Dermis blood vessel endothelial cell (primary cell): ENCODE data around the gene NUDC. TPM values are rescaled to one million over a fixed set of nuclear protein-coding genes. Genes with fewer than 3 reads are reported as not detected.
"Not testable (repeated sequence)": the region's sequence is repeated elsewhere in the genome, so short reads cannot be mapped to it uniquely, and the experiment has no call there.

Source experiments
- DNase-seq: peaks from one replicate; pipeline ENCODE4 v3.0.0; 2010
- total RNA-seq: library from RNA; depleted of rRNA; stranded (reverse); fragments of >200 nt; gene quantifications from 2 replicates; pipeline ENCODE4 v1.2.3, GENCODE V29; 2014

NUDC gene
- total RNA-seq, 1 donor from 2014 or later: 20.4 TPM

DNA sequence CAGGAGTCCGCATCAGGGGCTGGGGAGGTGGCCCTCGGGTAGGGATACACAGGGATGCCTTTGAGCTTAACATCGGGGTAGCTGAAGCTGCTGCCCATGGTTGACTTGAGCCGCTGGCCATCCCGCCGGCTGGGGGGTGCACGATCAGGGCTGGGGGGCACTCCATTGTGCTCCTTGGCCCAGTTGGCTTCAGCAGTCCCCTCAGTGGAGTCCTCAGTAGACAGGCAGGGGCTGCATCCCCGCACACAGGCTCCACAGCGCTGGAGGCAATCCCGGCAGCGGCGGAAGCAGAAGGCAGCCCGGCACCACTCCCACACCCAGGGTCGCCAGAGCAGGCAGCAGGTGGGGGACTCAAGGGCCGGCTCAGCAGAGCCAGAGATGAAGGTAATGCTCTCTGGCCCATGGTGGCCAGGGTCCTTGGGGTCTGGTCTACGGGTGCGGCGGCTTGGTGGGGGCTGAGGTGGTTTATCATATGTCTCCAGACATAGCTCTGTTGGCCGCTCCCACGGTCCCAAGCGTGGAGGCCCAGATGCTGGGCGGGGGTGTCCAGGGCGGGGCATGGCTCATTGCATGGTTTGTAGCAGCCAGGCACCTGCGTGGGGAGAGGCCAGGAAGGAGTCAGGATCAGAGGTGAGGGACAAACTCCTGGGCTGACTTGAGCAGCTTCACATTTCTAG, 30.4 kb downstream of the NUDC start:
- no peak for DNase-seq

DNA sequence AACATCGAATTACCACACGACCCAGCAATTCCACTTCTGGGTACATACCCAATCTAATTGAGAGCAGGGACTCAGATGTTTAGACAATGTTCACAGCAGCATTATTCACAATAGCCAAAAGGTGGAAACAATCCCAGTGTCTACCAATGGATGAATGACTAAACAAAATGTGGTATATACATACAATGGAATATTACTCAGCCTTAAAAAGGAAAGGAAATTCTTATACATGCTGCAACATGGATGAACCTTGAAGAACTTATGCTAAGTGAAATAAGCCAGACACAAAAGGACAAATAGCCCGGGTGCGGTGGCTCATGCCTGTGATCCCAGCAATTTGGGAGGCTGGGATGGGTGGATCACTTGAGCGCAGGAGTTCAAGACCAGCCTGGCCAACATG, 31.8 kb downstream of the NUDC start:
- DNase-seq: no peak

DNA sequence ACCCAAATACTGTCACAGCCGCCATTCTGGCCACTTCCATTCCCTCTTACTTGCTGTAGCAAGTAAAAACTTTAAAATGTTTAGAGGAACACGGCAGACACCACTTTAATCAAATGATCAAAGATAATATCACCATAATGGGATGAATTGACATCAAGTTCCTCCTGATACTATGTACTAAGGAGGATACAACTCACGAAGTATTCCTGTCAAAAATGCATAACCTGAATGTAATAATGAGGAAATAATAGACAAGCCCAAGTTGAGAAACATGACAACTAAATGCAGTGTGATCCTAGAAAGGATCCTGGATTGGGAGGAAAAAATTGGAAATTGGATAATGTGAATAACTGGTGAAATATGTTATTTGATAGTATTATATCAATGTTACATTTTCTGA, 34.8 kb downstream of the NUDC start:
- no peak for DNase-seq

DNA sequence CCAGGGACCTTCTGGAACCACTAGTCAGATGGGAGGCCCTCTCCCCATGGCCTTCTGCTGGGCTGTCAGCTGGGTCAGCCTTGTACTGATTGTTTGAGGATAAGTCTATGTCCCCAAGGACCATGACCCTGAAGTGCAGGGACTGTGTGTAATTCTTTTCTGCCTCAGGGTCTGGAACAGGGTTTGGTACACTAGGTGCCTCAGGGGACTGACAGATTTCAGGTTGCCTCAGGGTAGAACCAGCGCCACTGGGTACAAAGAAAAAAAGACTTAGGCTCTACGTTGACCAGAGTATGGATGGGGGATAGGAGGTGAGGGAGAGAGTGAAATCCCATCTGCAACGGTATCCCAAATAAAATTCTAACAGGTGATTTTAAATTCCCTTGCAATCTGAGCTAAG, 35.8 kb downstream of the NUDC start:
- no peak for DNase-seq

DNA sequence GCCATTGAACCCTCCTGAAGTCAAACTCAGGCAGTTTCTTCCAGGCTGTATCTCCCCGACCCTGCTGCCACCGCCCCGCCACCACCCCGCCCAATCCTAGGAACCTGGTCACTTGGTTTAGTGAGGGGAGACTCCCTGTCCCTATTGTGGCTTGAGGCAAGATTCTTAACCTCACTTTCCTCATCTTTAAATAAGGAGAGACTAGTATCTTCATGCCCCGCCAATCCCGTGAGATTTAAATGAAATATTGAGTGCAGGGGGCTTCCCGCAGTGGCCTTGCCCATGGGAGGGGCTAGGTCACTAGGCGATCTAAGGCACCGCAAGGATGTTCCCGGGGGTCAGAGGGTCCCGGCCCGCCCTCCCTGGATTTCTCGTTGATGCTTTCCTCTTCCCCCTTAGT, 37.7 kb downstream of the NUDC start:
- no peak for DNase-seq

DNA sequence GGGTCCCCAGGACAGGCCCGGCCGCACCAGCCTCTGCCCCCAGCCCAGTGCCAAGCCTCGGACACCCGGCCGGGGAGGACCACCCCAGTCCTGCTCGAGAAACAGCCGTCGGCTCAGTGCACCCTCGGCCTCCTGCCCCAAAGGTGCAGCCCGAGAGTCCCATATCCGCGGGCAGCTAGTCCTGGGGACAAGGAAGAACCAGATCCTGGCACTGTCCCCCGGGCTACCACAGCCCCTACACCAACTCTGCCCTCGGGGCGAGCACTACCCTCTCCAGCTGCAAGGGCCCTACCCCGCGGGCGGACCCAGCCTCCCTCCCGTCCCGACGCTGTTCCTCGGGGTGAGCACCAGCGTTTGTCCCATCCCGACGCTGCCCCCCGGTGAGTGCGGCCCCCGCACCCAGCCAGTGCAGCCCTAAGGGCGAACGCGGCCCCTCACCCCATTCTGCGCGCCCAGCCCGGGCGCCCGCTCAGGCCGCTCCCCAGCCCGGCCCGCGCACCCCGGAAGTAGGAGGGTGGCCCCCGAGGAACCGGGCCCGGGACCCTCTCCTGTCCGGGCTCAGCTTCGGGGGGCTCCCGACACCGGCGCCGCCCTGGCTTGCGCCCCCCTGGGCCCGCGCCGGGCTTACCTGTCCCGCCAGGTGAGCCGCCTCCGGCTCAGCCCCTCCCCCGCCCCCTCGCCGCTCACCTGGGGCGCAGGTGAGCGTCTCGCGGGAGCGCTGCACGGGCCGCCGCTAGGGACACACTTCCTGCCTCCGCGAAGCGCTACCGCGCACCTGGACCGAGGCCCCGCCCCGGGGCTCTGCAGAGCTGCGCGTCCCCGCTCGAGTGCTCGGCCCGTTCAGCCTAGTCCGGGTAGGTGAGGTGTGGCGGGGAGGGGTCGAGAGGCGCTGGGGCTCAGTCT, 38.4 kb downstream of the NUDC start, which contains the start of gene KDF1:
Gene KDF1 (minus strand): TSS at position 747 of the 903 bp plus-strand sequence. CDS start 8,088 bp downstream, outside the sequence.
- DNase-seq: no peak

DNA sequence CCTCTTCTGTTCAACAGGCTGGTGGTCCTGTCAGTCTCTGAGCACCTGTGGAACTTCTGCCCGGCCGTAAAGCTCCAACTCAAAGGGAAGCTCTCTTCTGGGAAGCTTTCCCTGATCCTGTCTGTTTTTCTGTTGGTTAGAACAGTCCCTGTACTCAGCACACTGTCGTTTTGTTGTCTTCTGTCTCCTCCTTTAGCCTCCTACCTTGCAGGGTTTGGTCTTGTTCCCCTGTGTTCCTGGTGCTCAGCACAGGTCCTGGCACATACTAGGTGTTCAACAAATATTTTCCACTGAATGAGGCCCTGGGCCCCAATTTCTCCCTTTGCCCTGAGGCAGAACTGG, 39.1 kb downstream of the NUDC start:
- no peak for DNase-seq

DNA sequence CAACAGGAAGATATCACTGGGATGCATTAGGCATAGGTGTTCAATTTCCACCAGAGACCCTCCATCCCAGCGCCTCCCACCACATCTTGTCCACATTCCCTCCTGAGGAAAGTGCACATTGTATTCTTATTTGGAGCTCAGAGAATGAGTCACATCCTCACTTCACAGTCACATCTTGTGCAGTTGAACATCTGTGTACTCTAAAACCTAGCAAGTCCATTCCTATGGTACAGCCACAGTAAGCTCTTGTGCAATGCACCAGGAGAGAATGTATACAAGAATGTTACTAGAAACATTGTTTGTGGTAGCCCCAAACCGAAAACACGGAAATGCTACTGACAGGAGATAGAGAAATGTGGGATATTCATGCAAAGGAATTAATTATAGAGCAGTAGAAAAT, 40.3 kb downstream of the NUDC start:
- peak; percentile 85 for DNase-seq

DNA sequence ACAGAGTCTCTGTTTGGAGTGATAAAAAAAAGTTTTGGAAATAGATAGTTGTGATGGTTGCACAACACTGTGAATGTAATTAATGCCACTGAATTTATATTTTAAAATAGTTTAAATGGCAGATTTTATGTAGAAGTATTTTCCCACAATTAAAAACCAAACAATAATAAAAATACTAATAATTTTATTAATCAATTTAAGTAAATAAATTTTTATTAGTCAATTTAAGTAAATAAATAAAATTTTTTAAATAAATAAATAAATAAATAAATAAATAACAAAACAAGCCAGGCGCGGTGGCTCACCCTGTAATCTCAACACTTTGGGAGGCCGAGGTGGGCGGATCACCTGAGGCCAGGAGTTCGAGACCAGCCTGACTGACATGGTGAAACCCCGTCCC, 43.7 kb downstream of the NUDC start:
- DNase-seq: no peak

DNA sequence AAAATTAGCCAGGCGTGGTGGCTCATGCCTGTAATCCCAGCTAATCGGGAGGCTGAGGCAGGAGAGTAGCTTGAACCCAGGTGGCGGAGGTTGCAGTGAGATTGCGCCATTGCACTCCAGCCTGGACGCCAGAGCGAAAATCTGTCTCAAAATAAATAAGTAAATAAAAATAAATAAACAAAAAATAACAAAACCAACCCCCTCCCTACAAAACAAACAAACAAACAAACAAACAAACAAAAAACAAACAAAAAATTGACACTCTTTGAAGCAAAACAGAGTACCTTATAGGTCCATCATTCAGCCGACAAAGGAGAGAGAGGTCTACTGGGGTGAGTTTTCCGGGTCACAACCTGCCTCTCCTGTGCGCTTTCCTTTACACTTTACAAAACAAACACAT, 44.1 kb downstream of the NUDC start:
- no peak for DNase-seq

DNA sequence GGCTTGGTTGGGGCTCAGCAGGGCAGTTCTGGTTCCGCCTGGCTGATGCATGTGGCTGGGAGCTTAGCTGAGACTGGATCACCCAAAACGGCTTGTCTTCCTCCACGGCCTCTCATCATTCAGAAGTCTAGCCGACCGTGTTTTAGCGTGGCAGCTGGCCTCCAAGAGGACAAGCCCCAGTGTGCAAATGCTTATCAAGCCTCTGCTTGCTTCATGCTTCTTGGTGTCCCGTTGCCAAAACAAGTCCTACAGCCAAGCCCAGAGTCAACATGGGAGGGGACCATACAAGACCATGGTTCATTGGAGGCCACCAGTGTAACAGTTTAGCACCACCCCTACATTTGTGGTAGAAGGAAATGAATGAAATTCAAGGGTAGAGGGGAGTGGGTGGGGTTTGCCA, 49.3 kb downstream of the NUDC start:
- no peak for DNase-seq

DNA sequence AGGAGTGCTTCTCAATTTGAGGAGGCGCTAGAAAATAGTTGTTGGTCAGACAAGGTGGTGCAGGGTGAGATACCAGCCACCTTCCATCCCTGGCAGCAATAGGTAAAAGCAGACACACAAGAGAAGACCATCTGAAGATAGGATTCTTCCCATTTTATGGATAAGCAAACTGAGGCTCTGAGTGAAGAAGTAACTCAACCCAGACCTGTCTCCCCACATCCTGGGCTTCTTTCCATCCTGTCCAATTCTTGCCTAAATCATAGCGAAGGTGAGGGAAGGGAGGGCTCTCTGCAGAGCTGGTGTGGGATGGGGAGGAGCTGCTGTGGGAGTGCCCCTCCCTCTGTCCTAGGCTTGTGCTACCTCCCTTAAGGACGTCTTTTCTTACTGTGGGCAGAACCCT, 50.0 kb downstream of the NUDC start:
- DNase-seq: no peak

DNA sequence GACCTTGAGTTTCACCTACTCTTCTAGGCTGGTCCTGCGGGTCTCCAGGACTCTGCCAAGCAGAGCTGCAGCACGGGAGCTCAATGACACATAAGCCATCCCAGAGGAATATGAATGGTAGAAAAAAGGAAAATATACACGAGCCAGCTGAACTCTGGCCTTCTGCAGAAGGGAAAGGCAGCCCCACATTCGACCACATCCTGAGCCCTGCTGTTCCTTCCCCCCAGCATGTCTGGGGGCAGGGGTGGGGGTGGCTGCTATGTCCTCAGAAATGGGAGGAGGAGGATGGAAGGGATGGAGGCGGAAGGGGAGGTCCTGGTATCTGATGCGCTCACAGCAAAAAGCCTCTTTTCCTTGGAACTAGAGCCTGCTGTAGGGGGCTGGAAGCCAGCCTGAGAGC, 50.8 kb downstream of the NUDC start:
- DNase-seq: no peak

DNA sequence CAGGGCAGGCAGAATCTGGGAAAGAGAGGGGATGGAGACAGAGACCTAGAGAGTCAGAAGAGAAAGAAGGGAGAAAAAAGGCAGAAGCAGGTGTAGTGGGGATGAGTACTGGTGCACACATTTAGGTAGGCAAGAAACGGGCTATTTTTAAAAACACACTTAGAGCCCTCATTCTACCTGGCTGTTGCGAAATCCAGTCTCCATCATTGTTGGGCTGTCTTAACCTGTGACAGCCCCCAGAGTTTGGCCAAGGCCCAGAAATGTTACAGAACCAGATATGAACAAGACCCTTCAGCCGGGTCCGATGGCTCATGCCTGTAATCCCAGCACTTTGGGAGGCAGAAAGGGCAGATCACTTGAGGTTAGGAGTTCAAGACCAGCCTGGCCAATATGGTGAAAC, 51.3 kb downstream of the NUDC start:
- DNase-seq: no peak

DNA sequence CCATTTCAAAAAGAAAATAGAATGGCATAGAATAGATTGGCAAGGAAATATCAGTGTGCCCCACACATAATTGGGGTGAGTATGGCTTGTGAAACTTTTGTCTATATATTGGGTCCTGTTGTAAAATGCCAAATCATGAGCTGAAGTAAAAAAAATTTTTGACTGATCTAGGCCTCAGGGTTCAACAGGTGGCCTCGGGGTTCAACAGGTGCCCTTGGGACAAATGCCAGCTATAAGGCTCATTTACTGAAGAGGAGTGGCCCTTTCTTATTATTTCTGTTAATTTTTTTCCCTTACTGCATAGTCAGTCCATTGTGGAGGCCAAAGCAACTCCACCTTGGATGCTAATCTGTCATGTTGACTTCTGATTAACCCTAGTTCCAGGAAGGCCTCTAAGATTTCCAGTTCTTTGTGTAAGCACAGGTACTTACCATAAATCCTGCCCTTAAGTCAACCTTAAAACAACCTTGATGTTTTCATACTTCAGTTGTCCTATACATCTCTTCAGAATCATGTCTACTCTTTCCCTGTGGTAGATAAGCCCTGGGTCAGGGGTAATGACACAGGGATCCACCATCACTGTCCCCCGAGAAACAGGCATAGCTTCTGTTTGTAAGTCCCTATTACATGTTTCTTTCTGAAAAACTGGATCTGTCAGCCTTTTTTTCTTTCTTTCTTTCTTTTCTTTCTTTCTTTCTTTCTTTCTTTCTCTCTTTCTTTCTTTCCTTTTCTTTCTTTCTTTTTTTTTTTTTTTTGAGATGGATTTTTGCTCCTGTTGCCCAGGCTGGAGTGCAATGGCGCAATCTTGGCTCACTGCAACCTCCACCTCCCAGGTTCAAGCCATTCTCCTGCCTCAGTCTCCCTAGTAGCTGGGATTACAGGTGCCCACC, 55.3 kb downstream of the NUDC start:
- no peak for DNase-seq

DNA sequence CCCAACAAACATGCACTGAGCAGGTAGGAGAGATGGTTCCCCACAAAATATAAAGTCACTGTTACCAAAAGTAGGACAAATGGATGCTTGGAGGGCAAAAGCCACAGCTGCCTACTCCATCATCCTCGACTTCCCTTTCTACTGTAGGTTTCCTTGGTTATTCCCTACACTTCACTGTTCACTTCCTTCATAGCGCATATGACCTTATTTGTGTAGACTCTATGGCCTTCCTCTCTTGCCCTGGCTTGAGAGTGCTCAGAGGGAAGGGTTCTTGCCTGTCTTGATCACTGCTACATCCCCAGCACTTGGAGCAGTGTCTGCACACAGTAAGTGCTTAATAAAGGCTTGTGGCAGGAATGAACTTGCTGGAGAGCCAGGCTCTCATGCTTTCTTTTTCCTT, 57.4 kb downstream of the NUDC start:
- DNase-seq: no peak

DNA sequence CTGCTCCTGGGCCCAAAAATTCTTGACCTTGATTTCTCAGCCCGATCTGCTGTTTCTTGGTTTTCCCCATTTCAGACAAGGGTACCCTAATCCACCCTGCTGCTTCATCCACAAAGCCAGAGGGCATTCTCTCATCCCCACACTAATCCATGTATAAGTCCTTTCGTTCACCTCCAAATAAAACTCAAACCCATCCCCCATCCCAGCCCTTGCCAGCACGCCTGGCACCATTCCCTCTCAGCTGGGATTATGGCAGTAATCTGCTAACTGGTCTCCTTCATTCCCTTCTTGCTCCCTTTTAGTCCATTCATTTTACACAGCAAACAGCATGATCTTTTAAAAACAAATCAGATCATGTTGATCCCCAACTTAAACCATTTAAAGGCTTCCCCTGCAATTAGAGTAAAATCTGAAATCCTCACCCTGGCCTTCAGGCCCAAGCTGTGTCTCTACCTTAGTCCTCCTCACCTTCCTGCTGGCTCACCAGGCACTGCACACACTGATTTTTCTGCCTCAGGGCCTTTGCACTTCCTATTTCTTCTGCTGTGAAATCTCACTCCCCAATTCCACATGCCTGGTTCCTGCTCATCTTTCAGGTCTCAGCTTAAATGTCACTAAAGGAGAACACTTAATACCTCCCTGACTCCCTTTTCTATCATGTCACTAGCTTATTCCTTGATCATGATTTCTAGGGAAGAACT, 59.8 kb downstream of the NUDC start:
- DNase-seq: no peak

DNA sequence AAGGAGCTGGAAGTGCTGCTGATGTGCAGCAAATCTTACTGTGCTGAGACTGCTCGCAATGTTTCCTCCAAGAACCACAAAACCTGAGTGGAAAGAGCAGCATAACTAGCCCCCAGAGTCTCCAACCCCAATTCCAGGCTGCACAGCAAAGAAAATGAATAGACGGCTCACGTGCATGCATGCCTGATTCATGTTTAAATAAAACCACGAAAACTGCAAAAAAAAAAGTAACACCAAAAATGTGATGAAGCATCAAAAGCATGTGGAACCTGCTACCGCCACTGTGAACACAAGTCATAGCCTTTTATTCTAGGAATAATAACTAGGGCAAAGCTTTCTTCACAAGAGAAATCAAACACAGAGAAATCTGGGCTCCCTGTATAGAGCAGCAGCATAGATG, 62.3 kb downstream of the NUDC start:
- DNase-seq: no peak

DNA sequence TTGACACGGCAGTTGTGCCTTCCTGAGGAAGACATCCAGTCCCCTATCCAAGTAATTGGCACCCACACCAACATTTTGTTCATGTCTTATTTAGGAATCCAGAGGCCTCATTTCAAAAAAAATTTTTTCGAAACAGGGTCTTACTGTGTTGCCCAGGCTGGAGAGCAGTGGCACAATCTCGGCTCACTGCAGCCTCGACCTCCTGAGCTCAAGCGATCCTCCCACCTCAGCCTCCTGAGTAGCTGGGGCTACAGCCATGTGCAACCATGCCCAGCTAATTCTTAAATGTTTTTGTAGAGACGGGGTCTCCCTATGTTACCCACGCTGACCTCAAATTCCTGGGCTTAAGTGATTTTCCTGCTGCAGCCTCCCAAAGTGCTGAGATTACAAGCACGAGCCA, 62.7 kb downstream of the NUDC start:
- DNase-seq: no peak

DNA sequence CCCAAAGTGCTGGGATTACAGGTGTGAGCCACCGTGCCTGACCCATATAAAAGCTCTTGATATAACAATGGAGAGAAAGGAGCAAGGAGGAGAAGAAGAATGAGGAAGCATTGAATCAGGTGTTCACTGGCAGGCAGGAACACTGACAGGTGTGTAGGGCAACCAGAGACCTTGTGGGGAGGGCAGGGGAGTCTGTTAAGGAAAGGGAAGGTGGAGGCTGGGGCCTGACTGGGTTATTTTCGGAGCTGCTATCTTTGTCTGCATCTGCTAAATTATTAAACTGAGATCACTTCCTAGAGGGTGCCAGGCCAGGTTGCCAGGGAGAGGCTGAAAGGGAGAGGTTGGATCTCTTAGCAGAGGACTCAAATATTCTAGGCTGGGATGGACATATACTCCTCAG, 65.1 kb downstream of the NUDC start:
- no peak for DNase-seq

DNA sequence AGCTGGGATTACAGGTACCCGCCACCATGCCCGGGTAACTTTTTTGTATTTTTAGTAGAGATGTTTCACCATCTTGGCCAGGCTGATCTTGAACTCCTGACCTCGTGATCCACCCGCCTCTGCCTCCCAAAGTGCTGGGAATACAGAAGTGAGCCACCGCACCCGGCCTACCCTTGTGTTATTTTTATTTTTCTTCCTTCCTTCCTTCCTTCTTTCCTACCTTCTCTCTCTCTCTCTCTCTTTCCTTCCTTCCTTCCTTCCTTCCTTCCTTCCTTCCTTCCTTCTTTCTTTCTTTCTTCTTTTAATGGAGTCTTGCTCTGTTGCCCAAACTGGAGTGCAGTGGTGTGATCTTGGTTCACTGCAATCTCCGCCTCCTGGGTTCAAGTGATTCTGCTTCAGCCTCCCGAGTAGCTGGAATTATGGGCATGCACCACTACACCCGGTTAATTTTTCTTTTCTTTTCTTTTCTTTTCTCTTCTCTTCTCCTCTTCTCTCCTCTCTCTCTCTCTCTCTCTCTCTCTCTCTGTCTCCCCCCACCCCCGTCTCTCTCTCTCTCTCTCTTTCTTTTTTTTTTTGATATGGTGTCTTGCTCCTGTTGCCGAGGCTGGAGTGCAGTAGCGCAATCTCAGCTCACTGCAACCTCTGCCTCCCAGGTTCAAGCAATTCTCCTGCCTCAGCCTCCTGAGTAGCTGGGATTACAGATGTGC, 68.0 kb downstream of the NUDC start:
- DNase-seq: not testable (repeated sequence)
